ENCODE data around the gene UBE2QL1. TPM values are rescaled to one million over a fixed set of nuclear protein-coding genes. Genes with fewer than 3 reads are reported as not detected.

The UBE2QL1 gene
- total and polyA plus RNA-seq, 5 donors from 2014 or later: not detected

GRCh38 chr5:6484899-6485298 lies 36.2 kb downstream of the UBE2QL1 start:
- Histone ChIP-seq H3K27me3 (ENCODE audit: control insufficient read depth, insufficient read depth, low read length) (peaks cover 1% of the 10 kb centered on the region), H3K4me3 (ENCODE audit: low read depth, low read length) (no peak overlapping the region), H3K36me3 (ENCODE audit: control insufficient read depth, insufficient read depth, low read length) (no peaks in the 10 kb centered on the region), H3K27ac (ENCODE audit: insufficient read depth, low read length, poor library complexity, severe bottlenecking) (no peak overlapping the region), H3K4me1 (ENCODE audit: control insufficient read depth, insufficient read depth, low read length, poor library complexity, severe bottlenecking) (no peaks in the 10 kb centered on the region), H3K9me3 (ENCODE audit: control insufficient read depth in 2 of 2, low read length in 2 of 2) (no peaks in the 10 kb centered on the region)
- Mint-ChIP-seq H3K27ac (peak overlapping the region in 2 of 3 donors; percentile 33 to 42), H3K9me3 (no peaks in the 10 kb centered on the region), H3K36me3 (no peaks in the 10 kb centered on the region), H3K4me3 (peak overlapping the region in 2 of 4 donors; percentile 3 to 42), H3K4me1 (peaks cover 5 to 21% (median 7%) of the 10 kb centered on the region in 4 donors), H3K27me3 (peaks cover 13% of the 10 kb centered on the region)
- DNase-seq (no peak), ATAC-seq (ENCODE audit: low read depth in 2 of 2) (no peak)

DNA sequence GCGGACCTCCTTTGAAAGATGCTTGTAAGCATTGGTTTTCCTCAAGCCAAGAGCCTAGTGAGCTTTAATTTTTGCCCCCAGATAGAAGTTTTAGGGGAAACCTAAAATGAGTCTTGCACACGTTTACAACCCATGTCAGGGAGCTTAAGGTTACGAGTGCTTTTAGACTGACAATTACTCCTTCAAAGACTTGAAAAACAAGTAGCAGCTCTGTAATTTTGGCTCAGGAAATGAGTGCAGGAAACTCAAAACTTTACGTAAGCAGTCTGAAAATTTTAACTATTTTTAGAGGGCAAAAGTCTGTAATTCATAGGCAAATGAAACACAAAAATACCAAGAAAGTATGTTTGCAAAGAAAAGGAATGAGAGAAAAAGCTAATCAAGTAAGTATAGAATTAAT lies 36.8 kb downstream of the UBE2QL1 start:
- no peaks in the 10 kb centered on the region for H3K36me3 ChIP-seq (ENCODE audit: control insufficient read depth, insufficient read depth, low read length)
- H3K27ac ChIP-seq (ENCODE audit: insufficient read depth, low read length, poor library complexity, severe bottlenecking): no peak overlapping the region
- H3K27ac Mint-ChIP-seq: peak overlapping the region in 2 of 3 donors; percentile 33 to 42
- no peak overlapping the region for H3K4me3 ChIP-seq (ENCODE audit: low read depth, low read length)
- H3K27me3 Mint-ChIP-seq: peaks cover 8% of the 10 kb centered on the region
- no peaks in the 10 kb centered on the region for H3K9me3 Mint-ChIP-seq
- peaks cover 1% of the 10 kb centered on the region for H3K27me3 ChIP-seq (ENCODE audit: control insufficient read depth, insufficient read depth, low read length)
- ATAC-seq (ENCODE audit: low read depth in 2 of 2): no peak
- H3K4me1 ChIP-seq (ENCODE audit: control insufficient read depth, insufficient read depth, low read length, poor library complexity, severe bottlenecking): no peaks in the 10 kb centered on the region
- DNase-seq: peak in 2 of 3 donors; percentile 5 to 10
- no peaks in the 10 kb centered on the region for H3K36me3 Mint-ChIP-seq
- H3K4me3 Mint-ChIP-seq: peak overlapping the region in 2 of 4 donors; percentile 3 to 42
- H3K4me1 Mint-ChIP-seq: peaks cover 5 to 21% (median 7%) of the 10 kb centered on the region in 4 donors
- H3K9me3 ChIP-seq (ENCODE audit: control insufficient read depth in 2 of 2, low read length in 2 of 2): no peaks in the 10 kb centered on the region

DNA sequence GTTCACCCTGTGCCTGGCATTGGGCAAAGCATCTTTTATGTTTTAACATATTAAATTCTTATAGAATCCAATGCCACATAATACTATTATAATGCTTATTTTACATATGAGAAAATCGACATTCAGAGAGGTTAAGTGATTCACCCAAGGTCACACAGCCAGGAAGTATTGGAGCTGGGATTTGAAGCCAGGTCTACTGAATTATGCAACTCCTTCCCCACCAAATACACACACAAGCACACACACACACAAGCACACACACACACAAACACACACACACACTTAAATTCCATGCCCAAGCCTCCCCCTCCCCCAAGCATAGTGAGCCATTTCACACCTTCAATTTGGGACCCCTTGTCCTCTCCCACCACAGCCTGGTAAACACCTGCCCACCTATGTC lies 37.4 kb downstream of the UBE2QL1 start:
- Histone ChIP-seq H3K4me3 (ENCODE audit: low read depth, low read length) (no peak overlapping the region), H3K27me3 (ENCODE audit: control insufficient read depth, insufficient read depth, low read length) (peaks cover 1% of the 10 kb centered on the region), H3K36me3 (ENCODE audit: control insufficient read depth, insufficient read depth, low read length) (no peaks in the 10 kb centered on the region), H3K27ac (ENCODE audit: insufficient read depth, low read length, poor library complexity, severe bottlenecking) (no peak overlapping the region), H3K4me1 (ENCODE audit: control insufficient read depth, insufficient read depth, low read length, poor library complexity, severe bottlenecking) (no peaks in the 10 kb centered on the region), H3K9me3 (ENCODE audit: control insufficient read depth in 2 of 2, low read length in 2 of 2) (no peaks in the 10 kb centered on the region)
- Mint-ChIP-seq H3K27ac (peak overlapping the region in 1 of 3 donors; percentile 66), H3K9me3 (no peaks in the 10 kb centered on the region), H3K4me1 (peaks cover 5 to 21% (median 7%) of the 10 kb centered on the region in 4 donors), H3K4me3 (no peak overlapping the region), H3K27me3 (peaks cover 8% of the 10 kb centered on the region), H3K36me3 (no peaks in the 10 kb centered on the region)
- no peak for ATAC-seq (ENCODE audit: low read depth in 2 of 2)
- no peak for DNase-seq

- Mint-ChIP-seq H3K27ac (peak overlapping the region in 1 of 3 donors; percentile 54), H3K9me3 (peaks cover 0 to under 1% (median 0%) of the 10 kb centered on the region in 7 donors), H3K4me3 (no peak overlapping the region), H3K27me3 (peaks cover 8% of the 10 kb centered on the region), H3K36me3 (no peaks in the 10 kb centered on the region), H3K4me1 (peaks cover 5 to 21% (median 7%) of the 10 kb centered on the region in 4 donors)
- Histone ChIP-seq H3K27me3 (ENCODE audit: control insufficient read depth, insufficient read depth, low read length) (peaks cover 1% of the 10 kb centered on the region), H3K4me3 (ENCODE audit: low read depth, low read length) (no peak overlapping the region), H3K4me1 (ENCODE audit: control insufficient read depth, insufficient read depth, low read length, poor library complexity, severe bottlenecking) (no peaks in the 10 kb centered on the region), H3K36me3 (ENCODE audit: control insufficient read depth, insufficient read depth, low read length) (no peaks in the 10 kb centered on the region), H3K27ac (ENCODE audit: insufficient read depth, low read length, poor library complexity, severe bottlenecking) (no peak overlapping the region), H3K9me3 (ENCODE audit: control insufficient read depth in 2 of 2, low read length in 2 of 2) (no peaks in the 10 kb centered on the region)
- ATAC-seq (ENCODE audit: low read depth in 2 of 2) (no peak), DNase-seq (no peak)
These were observed 38.4 kb downstream of the UBE2QL1 start for GRCh38 chr5:6487081-6487480.

DNA sequence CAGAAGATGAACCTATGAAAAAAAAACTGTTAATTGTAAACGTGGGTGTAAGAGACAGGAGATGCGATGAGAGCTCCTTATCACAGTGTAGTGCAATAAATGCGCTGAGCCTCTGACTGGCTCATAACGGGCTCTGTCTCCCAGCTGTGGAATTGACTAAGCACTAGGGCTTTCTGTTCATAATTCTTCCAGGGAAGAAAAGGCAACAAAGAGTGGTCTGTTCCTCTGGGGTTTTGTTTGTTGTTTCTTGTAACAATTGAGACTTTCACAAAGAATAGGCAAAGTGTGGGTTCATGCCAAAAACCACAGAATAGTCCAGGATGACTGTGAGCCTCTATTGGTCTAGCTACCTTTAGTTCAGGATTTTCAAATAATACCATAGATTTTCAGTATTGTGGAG lies 39.4 kb downstream of the UBE2QL1 start:
- DNase-seq: no peak
- Mint-ChIP-seq H3K4me1 (peaks cover 5 to 21% (median 9%) of the 10 kb centered on the region in 4 donors), H3K27me3 (peaks cover 8% of the 10 kb centered on the region), H3K4me3 (no peak overlapping the region), H3K9me3 (peaks cover 0 to 3% (median 0%) of the 10 kb centered on the region in 7 donors), H3K36me3 (no peaks in the 10 kb centered on the region), H3K27ac (peak overlapping the region in 1 of 3 donors; percentile 25)
- Histone ChIP-seq H3K9me3 (ENCODE audit: control insufficient read depth in 2 of 2, low read length in 2 of 2) (no peaks in the 10 kb centered on the region), H3K27ac (ENCODE audit: insufficient read depth, low read length, poor library complexity, severe bottlenecking) (no peak overlapping the region), H3K27me3 (ENCODE audit: control insufficient read depth, insufficient read depth, low read length) (peaks cover 1% of the 10 kb centered on the region), H3K4me3 (ENCODE audit: low read depth, low read length) (no peak overlapping the region), H3K36me3 (ENCODE audit: control insufficient read depth, insufficient read depth, low read length) (no peaks in the 10 kb centered on the region), H3K4me1 (ENCODE audit: control insufficient read depth, insufficient read depth, low read length, poor library complexity, severe bottlenecking) (no peaks in the 10 kb centered on the region)
- no peak for ATAC-seq (ENCODE audit: low read depth in 2 of 2)

- no peak overlapping the region for H3K27ac ChIP-seq (ENCODE audit: insufficient read depth, low read length, poor library complexity, severe bottlenecking)
- Mint-ChIP-seq H3K36me3 (no peaks in the 10 kb centered on the region), H3K27ac (no peak overlapping the region), H3K4me3 (no peak overlapping the region), H3K4me1 (peaks cover 5 to 14% (median 9%) of the 10 kb centered on the region in 4 donors), H3K27me3 (peaks cover 8% of the 10 kb centered on the region), H3K9me3 (peaks cover 0 to 3% (median 0%) of the 10 kb centered on the region in 7 donors)
- no peaks in the 10 kb centered on the region for H3K36me3 ChIP-seq (ENCODE audit: control insufficient read depth, insufficient read depth, low read length)
- ATAC-seq (ENCODE audit: low read depth in 2 of 2) (no peak), DNase-seq (no peak)
- H3K9me3 ChIP-seq (ENCODE audit: control insufficient read depth in 2 of 2, low read length in 2 of 2): no peaks in the 10 kb centered on the region
- H3K4me3 ChIP-seq (ENCODE audit: low read depth, low read length): no peak overlapping the region
- H3K27me3 ChIP-seq (ENCODE audit: control insufficient read depth, insufficient read depth, low read length): peaks cover 1% of the 10 kb centered on the region
- no peaks in the 10 kb centered on the region for H3K4me1 ChIP-seq (ENCODE audit: control insufficient read depth, insufficient read depth, low read length, poor library complexity, severe bottlenecking)
These were observed 41.1 kb downstream of the UBE2QL1 start for GRCh38 chr5:6489643-6490185.

DNA sequence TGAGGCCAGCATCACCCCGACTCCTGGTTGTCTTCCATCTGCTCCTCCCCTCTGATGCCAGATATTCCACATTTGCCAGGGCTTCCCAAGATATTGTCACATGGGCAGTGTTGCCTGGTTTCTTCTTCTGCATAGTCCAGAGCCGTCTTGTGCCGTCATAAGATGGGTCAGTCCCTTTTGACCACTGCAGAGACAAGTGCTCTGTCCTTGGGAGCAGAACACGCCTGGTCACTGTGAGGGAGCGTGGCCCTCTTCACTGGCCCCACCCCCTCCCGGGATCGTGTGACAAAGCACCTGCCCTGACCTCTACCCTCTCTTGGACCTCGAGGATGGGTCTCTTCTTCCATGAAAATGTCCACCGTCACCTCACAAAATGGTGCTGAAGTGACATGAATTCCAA lies 41.6 kb downstream of the UBE2QL1 start:
- Histone ChIP-seq H3K27ac (ENCODE audit: insufficient read depth, low read length, poor library complexity, severe bottlenecking) (no peak overlapping the region), H3K9me3 (ENCODE audit: control insufficient read depth in 2 of 2, low read length in 2 of 2) (no peaks in the 10 kb centered on the region), H3K4me3 (ENCODE audit: low read depth, low read length) (no peak overlapping the region), H3K27me3 (ENCODE audit: control insufficient read depth, insufficient read depth, low read length) (no peaks in the 10 kb centered on the region), H3K4me1 (ENCODE audit: control insufficient read depth, insufficient read depth, low read length, poor library complexity, severe bottlenecking) (no peaks in the 10 kb centered on the region), H3K36me3 (ENCODE audit: control insufficient read depth, insufficient read depth, low read length) (no peaks in the 10 kb centered on the region)
- ATAC-seq (ENCODE audit: low read depth in 2 of 2) (no peak), DNase-seq (no peak)
- peaks cover 4 to 9% (median 7%) of the 10 kb centered on the region in 4 donors for H3K4me1 Mint-ChIP-seq
- no peaks in the 10 kb centered on the region for H3K36me3 Mint-ChIP-seq
- no peak overlapping the region for H3K4me3 Mint-ChIP-seq
- no peak overlapping the region for H3K27ac Mint-ChIP-seq
- H3K27me3 Mint-ChIP-seq: peaks cover 8% of the 10 kb centered on the region
- peaks cover 0 to 3% (median 0%) of the 10 kb centered on the region in 7 donors for H3K9me3 Mint-ChIP-seq

DNA sequence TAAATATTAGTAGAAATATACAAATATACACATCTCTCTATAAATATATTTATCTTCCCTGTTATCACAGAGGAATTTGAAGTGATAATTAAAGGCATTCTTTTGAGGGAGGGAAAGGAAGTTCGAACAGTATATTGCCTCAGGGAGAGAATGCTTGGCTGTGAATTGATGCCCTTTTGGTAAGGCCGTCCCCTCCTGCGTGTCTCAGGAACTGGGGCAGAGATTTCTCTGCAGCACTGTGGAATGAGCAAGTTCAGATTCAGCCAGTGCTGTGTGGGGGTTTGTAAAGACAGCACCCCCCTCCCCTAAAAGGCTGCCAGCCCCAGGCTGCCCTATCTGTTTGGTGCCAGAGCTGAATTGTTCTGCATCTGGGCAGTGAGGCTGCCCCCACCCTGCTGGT lies 42.0 kb downstream of the UBE2QL1 start:
- ATAC-seq (ENCODE audit: low read depth in 2 of 2): no peak
- H3K9me3 ChIP-seq (ENCODE audit: control insufficient read depth in 2 of 2, low read length in 2 of 2): no peaks in the 10 kb centered on the region

More for the DNA sequence above, 42.0 kb downstream of the UBE2QL1 start:
- H3K27me3 Mint-ChIP-seq: peaks cover 9% of the 10 kb centered on the region
- H3K4me3 ChIP-seq (ENCODE audit: low read depth, low read length): no peak overlapping the region
- H3K4me1 ChIP-seq (ENCODE audit: control insufficient read depth, insufficient read depth, low read length, poor library complexity, severe bottlenecking): no peaks in the 10 kb centered on the region
- H3K4me3 Mint-ChIP-seq: no peak overlapping the region
- no peaks in the 10 kb centered on the region for H3K27me3 ChIP-seq (ENCODE audit: control insufficient read depth, insufficient read depth, low read length)
- no peaks in the 10 kb centered on the region for H3K36me3 ChIP-seq (ENCODE audit: control insufficient read depth, insufficient read depth, low read length)
- H3K27ac Mint-ChIP-seq: no peak overlapping the region
- peaks cover 0 to 5% (median 3%) of the 10 kb centered on the region in 4 donors for H3K4me1 Mint-ChIP-seq
- no peak overlapping the region for H3K27ac ChIP-seq (ENCODE audit: insufficient read depth, low read length, poor library complexity, severe bottlenecking)
- peaks cover 0 to 3% (median 0%) of the 10 kb centered on the region in 7 donors for H3K9me3 Mint-ChIP-seq
- H3K36me3 Mint-ChIP-seq: no peaks in the 10 kb centered on the region
- no peak for DNase-seq
